Activated naive CD4-positive, alpha-beta T cell treated with anti-CD3 and anti-CD28 coated beads for 36 hours (primary cell): ENCODE results near the gene POFUT1. TPM values are rescaled to one million over a fixed set of nuclear protein-coding genes. Genes with fewer than 3 reads are reported as not detected.
"Not testable (repeated sequence)": the region's sequence is repeated elsewhere in the genome, so short reads cannot be mapped to it uniquely, and the experiment has no call there.

ENCODE experiments used
- CTCF ChIA-PET: fragments of 350-600 bp; sonication (Branson Sonifier 250); formaldehyde crosslinking; loops from one replicate; lab custom pipeline; 2021; ENCODE audit warnings: antibody characterized with exemption; lab: Charles Lee
- DNase-seq: peaks from one replicate; pipeline ENCODE4 v3.0.0-alpha.2; 2020
- H3K27ac Mint-ChIP-seq: one replicate; pipeline ENCODE4 v1.8.0; 2021; ENCODE audit warnings: mild to moderate bottlenecking, mixed read lengths
- H3K27me3 Mint-ChIP-seq: one replicate; pipeline ENCODE4 v1.8.0; 2021; ENCODE audit warnings: low read depth, mixed read lengths
- H3K36me3 Mint-ChIP-seq: one replicate; pipeline ENCODE4 v1.8.0; 2021; ENCODE audit warnings: low read depth, mixed read lengths
- H3K4me1 Mint-ChIP-seq: one replicate; pipeline ENCODE4 v1.8.0; 2021; ENCODE audit warnings: low read depth, mixed read lengths
- H3K4me3 Mint-ChIP-seq: one replicate; pipeline ENCODE4 v1.8.0; 2021; ENCODE audit warnings: mild to moderate bottlenecking, moderate library complexity, mixed read lengths
- H3K9me3 Mint-ChIP-seq: one replicate; pipeline ENCODE4 v1.8.0; 2021; ENCODE audit warnings: mixed read lengths
- intact Hi-C: fragments of 100-400 bp; cut with micrococcal nuclease; formaldehyde crosslinking; loops from one replicate; pipeline ENCODE4 v1.15.1; 2023
- total RNA-seq, 2 experiments: library from RNA; stranded (reverse); gene quantifications; one replicate each; pipeline ENCODE4 v1.2.3, GENCODE V29; 2021

The POFUT1 gene
- total RNA-seq, 2 experiments from 2014 or later, result 37.1 to 38.9 TPM

GRCh38 chr20:32191422-32191821, 16.3 kb upstream of the POFUT1 start:
- H3K27ac Mint-ChIP-seq, result peak overlapping the region; percentile 83
- H3K27me3 Mint-ChIP-seq, result no peaks in the 10 kb centered on the region
- CTCF ChIA-PET, result interaction anchor here (0.7 kb wide), 1 partner anchor 280 kb away, joined by 4 read pairs; no protein-coding TSS in a partner anchor

GRCh38 chr20:32191873-32192272, 15.8 kb upstream of the POFUT1 start:
- H3K36me3 Mint-ChIP-seq, result peaks cover 33% of the 10 kb centered on the region
- no peak for DNase-seq
- CTCF ChIA-PET, result no interaction called here
- no peaks in the 10 kb centered on the region for H3K27me3 Mint-ChIP-seq
- peak overlapping the region; percentile 83 for H3K27ac Mint-ChIP-seq
- intact Hi-C loops, result no loop called here
- H3K9me3 Mint-ChIP-seq, result no peaks in the 10 kb centered on the region
- peaks cover 60% of the 10 kb centered on the region for H3K4me1 Mint-ChIP-seq
- H3K4me3 Mint-ChIP-seq, result no peak overlapping the region

More at GRCh38 chr20:32191422-32191821, 16.3 kb upstream of the POFUT1 start:
- peaks cover 60% of the 10 kb centered on the region for H3K4me1 Mint-ChIP-seq
- no peaks in the 10 kb centered on the region for H3K9me3 Mint-ChIP-seq
- intact Hi-C loops, result no loop called here
- peaks cover 30% of the 10 kb centered on the region for H3K36me3 Mint-ChIP-seq
- peak overlapping the region; percentile 69 for H3K4me3 Mint-ChIP-seq
- DNase-seq, result no peak

DNA sequence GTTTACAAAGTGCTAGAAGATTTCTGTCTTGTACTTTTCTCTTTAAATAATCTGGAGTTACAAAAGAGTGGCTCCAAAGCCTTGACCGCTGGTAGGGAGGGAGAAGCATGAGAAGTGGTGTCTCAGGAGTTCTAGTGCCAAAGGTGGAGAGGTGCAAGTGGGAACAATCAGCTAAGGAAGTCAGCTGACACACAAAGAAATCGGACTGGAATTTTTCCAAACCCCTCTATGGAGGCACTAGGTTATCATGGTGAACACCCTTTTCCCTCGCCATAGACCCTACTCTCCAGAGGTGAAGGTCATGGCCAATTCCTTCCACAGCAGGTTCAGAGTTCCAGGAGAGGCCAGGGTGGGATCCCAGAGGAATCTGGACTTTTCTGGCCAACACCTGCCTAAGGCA, 15.0 kb upstream of the POFUT1 start:
- intact Hi-C loops, result no loop called here
- Mint-ChIP-seq H3K36me3 (peaks cover 41% of the 10 kb centered on the region), H3K9me3 (no peaks in the 10 kb centered on the region), H3K27ac (no peak overlapping the region), H3K4me3 (no peak overlapping the region), H3K27me3 (no peaks in the 10 kb centered on the region), H3K4me1 (peaks cover 60% of the 10 kb centered on the region)
- CTCF ChIA-PET, result no interaction called here
- DNase-seq, result no peak

DNA sequence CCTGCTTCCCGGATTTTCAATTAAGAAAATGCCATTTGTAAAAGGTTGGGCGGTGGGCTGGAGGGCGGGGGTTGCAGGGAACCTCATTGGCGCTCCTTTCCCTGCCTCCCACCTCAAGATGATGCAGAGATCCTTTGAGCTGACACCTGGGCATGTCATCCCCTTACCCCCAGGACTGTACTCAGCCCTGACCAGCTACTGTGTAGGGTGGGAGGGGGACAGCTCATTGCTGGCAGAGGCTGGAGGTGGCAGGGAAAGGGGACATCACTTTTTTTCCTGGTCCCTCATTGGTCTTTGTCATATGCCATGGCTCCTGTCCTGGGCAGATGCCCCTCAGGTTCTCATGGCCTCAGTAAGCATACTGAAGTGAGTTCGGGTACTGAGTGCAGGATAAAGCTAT, 14.3 kb upstream of the POFUT1 start:
- DNase-seq, H3K4me3 Mint-ChIP-seq, intact Hi-C loops, H3K9me3 Mint-ChIP-seq, CTCF ChIA-PET, H3K27me3 Mint-ChIP-seq: not testable (repeated sequence)
- H3K4me1 Mint-ChIP-seq, result peaks cover 63% of the 10 kb centered on the region
- H3K36me3 Mint-ChIP-seq, result peaks cover 44% of the 10 kb centered on the region
- peak overlapping the region; percentile 33 for H3K27ac Mint-ChIP-seq

GRCh38 chr20:32193996-32194395, 13.7 kb upstream of the POFUT1 start:
- Mint-ChIP-seq H3K27ac (peak overlapping the region; percentile 58), H3K4me3 (no peak overlapping the region)
- intact Hi-C loops, result no loop called here

GRCh38 chr20:32195581-32195980, 12.1 kb upstream of the POFUT1 start:
- Mint-ChIP-seq H3K4me1 (peaks cover 70% of the 10 kb centered on the region), H3K27ac (peak overlapping the region; percentile 52)
- CTCF ChIA-PET, result no interaction called here

More at GRCh38 chr20:32193996-32194395, 13.7 kb upstream of the POFUT1 start:
- Mint-ChIP-seq H3K27me3 (no peaks in the 10 kb centered on the region), H3K9me3 (no peaks in the 10 kb centered on the region), H3K36me3 (peaks cover 46% of the 10 kb centered on the region), H3K4me1 (peaks cover 64% of the 10 kb centered on the region)
- CTCF ChIA-PET, result no interaction called here
- no peak for DNase-seq

GRCh38 chr20:32196613-32197012, 11.1 kb upstream of the POFUT1 start:
- CTCF ChIA-PET, result interaction anchor here (0.6 to 0.8 kb wide), 2 partner anchors 43 to 245 kb away, joined by 3 read pairs; partner anchors contain the start of gene PDRG1
- Mint-ChIP-seq H3K36me3 (peaks cover 65% of the 10 kb centered on the region), H3K4me1 (peaks cover 74% of the 10 kb centered on the region)
- H3K4me3 Mint-ChIP-seq, H3K27me3 Mint-ChIP-seq, intact Hi-C loops, H3K27ac Mint-ChIP-seq, DNase-seq, H3K9me3 Mint-ChIP-seq: not testable (repeated sequence)

More at GRCh38 chr20:32195581-32195980, 12.1 kb upstream of the POFUT1 start:
- H3K36me3 Mint-ChIP-seq, result peaks cover 59% of the 10 kb centered on the region
- DNase-seq, result no peak
- no peaks in the 10 kb centered on the region for H3K9me3 Mint-ChIP-seq
- intact Hi-C loops, result no loop called here
- no peaks in the 10 kb centered on the region for H3K27me3 Mint-ChIP-seq
- H3K4me3 Mint-ChIP-seq, result no peak overlapping the region

GRCh38 chr20:32197136-32197535, 10.5 kb upstream of the POFUT1 start:
- intact Hi-C loops, CTCF ChIA-PET, H3K4me3 Mint-ChIP-seq, H3K27ac Mint-ChIP-seq, H3K27me3 Mint-ChIP-seq, H3K9me3 Mint-ChIP-seq, DNase-seq: not testable (repeated sequence)
- peaks cover 70% of the 10 kb centered on the region for H3K36me3 Mint-ChIP-seq
- peaks cover 74% of the 10 kb centered on the region for H3K4me1 Mint-ChIP-seq

- CTCF ChIA-PET, result no interaction called here
Measured at GRCh38 chr20:32199006-32199405, 8.7 kb upstream of the POFUT1 start.

GRCh38 chr20:32201296-32201976, 6.2 kb upstream of the POFUT1 start:
- Mint-ChIP-seq H3K4me3 (peak overlapping the region; percentile 19), H3K27me3 (no peaks in the 10 kb centered on the region), H3K27ac (peak overlapping the region; percentile 73), H3K36me3 (peaks cover 85% of the 10 kb centered on the region), H3K9me3 (no peaks in the 10 kb centered on the region), H3K4me1 (peaks cover 74% of the 10 kb centered on the region)
- intact Hi-C loops, result loop anchor here (5.0 kb wide), 1 partner anchor 306 kb away; no protein-coding TSS in a partner anchor
- CTCF ChIA-PET, result interaction anchor here (0.6 kb wide), 2 partner anchors 10 to 158 kb away, joined by 3 read pairs; no protein-coding TSS in a partner anchor
- DNase-seq, result no peak

More at GRCh38 chr20:32199006-32199405, 8.7 kb upstream of the POFUT1 start:
- H3K4me3 Mint-ChIP-seq, result peak overlapping the region; percentile 16
- no peaks in the 10 kb centered on the region for H3K9me3 Mint-ChIP-seq
- H3K27ac Mint-ChIP-seq, result peak overlapping the region; percentile 77
- H3K27me3 Mint-ChIP-seq, result no peaks in the 10 kb centered on the region
- H3K36me3 Mint-ChIP-seq, result peaks cover 80% of the 10 kb centered on the region
- peaks cover 76% of the 10 kb centered on the region for H3K4me1 Mint-ChIP-seq
- DNase-seq, result no peak
- intact Hi-C loops, result no loop called here

DNA sequence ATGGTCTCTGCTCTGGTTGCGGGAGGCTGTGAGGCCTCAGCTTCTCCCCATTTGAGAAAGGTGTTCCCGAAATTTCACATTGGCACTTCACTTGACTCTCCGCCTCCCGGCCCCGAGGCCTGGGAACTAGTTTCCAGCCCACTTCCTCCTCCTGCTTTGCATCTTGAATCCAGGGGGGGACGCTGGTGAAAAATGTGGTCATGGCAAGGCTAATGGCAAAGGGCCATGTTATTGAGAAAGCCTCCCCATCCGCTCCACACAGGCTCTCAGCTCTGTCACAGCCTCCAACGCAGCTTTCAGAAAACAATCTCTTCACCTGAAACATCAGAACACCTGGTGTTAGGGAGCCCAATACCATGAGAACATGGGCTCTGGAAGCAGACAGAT, 5.7 kb upstream of the POFUT1 start:
- DNase-seq, result no peak
- peak overlapping the region; percentile 98 for H3K27ac Mint-ChIP-seq
- H3K9me3 Mint-ChIP-seq, result no peaks in the 10 kb centered on the region
- H3K27me3 Mint-ChIP-seq, result no peaks in the 10 kb centered on the region
- CTCF ChIA-PET, result interaction anchor here (0.6 kb wide), 1 partner anchor 158 kb away, joined by 3 read pairs; no protein-coding TSS in a partner anchor
- intact Hi-C loops, result loop anchor here (5.0 kb wide), 1 partner anchor 305 kb away; no protein-coding TSS in a partner anchor
- peaks cover 74% of the 10 kb centered on the region for H3K4me1 Mint-ChIP-seq
- H3K36me3 Mint-ChIP-seq, result peaks cover 87% of the 10 kb centered on the region
- peak overlapping the region; percentile 45 for H3K4me3 Mint-ChIP-seq

GRCh38 chr20:32203356-32204204, 4.1 kb upstream of the POFUT1 start:
- Mint-ChIP-seq H3K27me3 (no peaks in the 10 kb centered on the region), H3K36me3 (peaks cover 82% of the 10 kb centered on the region), H3K9me3 (no peaks in the 10 kb centered on the region), H3K4me1 (peaks cover 72% of the 10 kb centered on the region), H3K27ac (peak overlapping the region; percentile 98), H3K4me3 (peak overlapping the region; percentile 99)
- CTCF ChIA-PET, result interaction anchor here (0.8 to 1.4 kb wide), 2 partner anchors 15 to 82 kb away, joined by 3 to 4 read pairs; no protein-coding TSS in a partner anchor
- DNase-seq, result peak; percentile 74
- intact Hi-C loops, result loop anchor here (1.0 to 5.0 kb wide), 7 partner anchors 29 to 304 kb away; partner anchors contain the start of genes ASXL1 and KIF3B
